ENCODE results near the gene ALOX15B. TPM values are rescaled to one million over a fixed set of nuclear protein-coding genes. Genes with fewer than 3 reads are reported as not detected.

ALOX15B gene
- total RNA-seq, 4 donors from 2014 or later = 0.15 to 1.0 (median 0.69) TPM

DNA sequence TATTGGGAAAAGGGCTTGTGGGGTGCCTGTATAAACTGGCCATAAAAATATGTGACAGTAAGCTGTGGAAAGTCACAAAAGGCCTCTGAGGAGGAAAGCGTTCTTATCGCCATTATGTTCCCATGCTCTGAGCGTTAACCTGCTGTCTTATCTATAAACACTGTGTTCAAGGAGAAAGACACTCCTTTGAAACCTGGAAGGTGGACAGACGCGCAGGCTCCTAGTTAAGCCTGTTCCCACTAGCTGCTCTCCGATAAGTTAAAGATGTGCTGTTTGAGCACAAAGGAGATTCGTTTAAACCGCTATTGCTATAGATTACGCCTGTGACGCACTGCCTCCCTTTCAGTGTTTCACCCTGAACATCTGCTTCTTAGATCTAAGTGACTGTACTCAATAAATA is 43.4 kb downstream of the ALOX15B start:
- H3K27me3 ChIP-seq = peaks cover 19 to 38% (median 32%) of the 10 kb centered on the region in 3 donors
- H3K27ac ChIP-seq = no peak overlapping the region
- no peaks in the 10 kb centered on the region for H3K36me3 ChIP-seq
- peaks cover 4 to 13% of the 10 kb centered on the region in 2 donors for H3K4me1 ChIP-seq
- DNase-seq (no peak), ATAC-seq (no peak)
- in situ Hi-C loops (cut with MboI; ENCODE audit: low sequenced_read_pairs in 4 of 4) (loop anchor here in 3 of 4 donors (25.0 kb wide), 2 partner anchors 205 to 230 kb away; partner anchors contain the start of genes ARHGEF15 (in 2 of the 3), RANGRF (in 1 of the 3) and SLC25A35 (in 1 of the 3)), intact Hi-C loops (cut with DNase I; ENCODE audit: low total_unique reads) (loop anchor here (10.0 kb wide), 1 partner anchor 213 kb away; the partner anchor contains the start of gene SLC25A35)
- no peak for TF ChIP-seq CTCF (IDR thresholded peaks at IDR 0.05 in 4 of 5, conservative IDR thresholded peaks at IDR 0.05 in 1 of 5)
- no peak for TF ChIP-seq POLR2A (IDR thresholded peaks at IDR 0.05)
- H3K4me3 ChIP-seq = no peak overlapping the region
- no peaks in the 10 kb centered on the region for H3K9me3 ChIP-seq

DNA sequence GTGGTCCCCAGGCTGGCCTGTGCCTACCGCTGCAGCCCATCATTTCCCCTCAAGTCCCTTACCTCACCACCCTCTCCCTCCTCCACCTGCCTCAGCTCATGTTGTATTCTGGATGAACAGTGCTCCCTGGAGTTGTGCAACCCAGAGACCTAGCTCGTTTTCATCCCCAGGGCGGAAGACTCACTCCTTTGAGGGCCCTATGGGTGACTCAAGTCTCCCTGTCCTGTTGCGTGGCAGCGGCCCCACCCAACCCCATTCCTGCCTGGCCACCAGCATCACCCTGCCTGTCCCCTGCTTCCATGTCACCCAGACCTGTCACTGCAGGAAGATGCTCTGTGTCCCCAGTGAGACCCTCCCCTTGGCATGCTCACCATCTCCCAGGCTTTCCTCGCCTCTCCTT is 45.4 kb downstream of the ALOX15B start:
- DNase-seq = no peak

DNA sequence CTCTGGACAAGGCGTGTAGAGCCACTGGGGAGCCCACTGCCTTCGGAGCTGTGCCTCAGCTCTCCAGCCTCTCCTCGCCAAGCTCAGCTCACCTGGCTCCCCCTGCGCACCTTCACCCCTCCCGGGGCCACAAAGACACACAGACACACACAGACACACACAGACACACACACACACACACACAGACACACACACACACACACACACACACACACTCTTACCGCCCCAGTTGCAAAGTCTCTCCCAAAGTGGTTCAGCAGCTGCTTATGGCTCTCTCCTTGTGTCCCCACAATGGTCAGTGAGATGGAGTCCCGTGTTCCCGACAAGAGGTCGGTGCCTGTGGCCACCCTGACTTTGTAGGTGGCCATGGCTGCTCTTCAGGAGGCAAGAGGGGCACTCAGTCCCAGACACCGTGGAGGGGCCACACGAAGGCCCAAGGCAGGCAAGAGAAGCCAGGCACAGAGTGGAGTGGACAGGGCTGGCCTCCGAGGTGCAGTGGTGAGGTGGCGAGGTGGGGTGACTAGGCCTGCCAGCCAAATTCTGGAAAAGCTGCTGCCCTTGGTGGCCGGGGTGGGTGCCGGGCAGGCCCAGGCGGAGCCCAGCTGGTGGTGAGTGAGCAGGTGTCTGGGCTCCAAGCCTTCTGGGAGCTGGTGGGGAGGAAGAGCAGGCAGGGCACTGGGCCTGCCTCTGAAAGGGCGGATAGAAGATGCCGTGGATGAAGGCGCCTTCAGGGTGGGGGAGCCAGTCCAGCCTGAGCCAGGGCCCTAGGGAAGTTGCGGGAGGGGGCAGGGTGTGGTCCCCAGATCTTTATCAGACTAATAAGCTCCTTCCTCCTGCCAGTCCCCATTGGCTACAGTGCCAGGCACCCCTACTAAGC is 48.5 kb downstream of the ALOX15B start, which contains the start of gene ALOX12B:
ALOX12B (minus strand) TSS at position 642 of the 877 bp plus-strand sequence; CDS start at position 368, 274 bp downstream.
- in situ Hi-C loops (cut with MboI; ENCODE audit: low sequenced_read_pairs in 4 of 4) (loop anchor here in 3 of 4 donors (25.0 kb wide), 2 partner anchors 200 to 225 kb away; partner anchors contain the start of genes ARHGEF15 (in 2 of the 3), RANGRF (in 1 of the 3) and SLC25A35 (in 1 of the 3)), intact Hi-C loops (cut with DNase I; ENCODE audit: low total_unique reads) (loop anchor here (10.0 kb wide), 1 partner anchor 207 kb away; the partner anchor contains the start of gene SLC25A35)
- Histone ChIP-seq H3K4me1 (no peaks in the 10 kb centered on the region), H3K4me3 (no peak within 1 kb of the TSS), H3K9me3 (no peaks in the 10 kb centered on the region), H3K27me3 (peaks cover 2 to 21% (median 15%) of the 10 kb centered on the region in 3 donors), H3K27ac (no peak within 1 kb of the TSS), H3K36me3 (no peaks in the 10 kb centered on the region)
- ATAC-seq (no peak), DNase-seq (no peak)
- TF ChIP-seq CTCF (IDR thresholded peaks at IDR 0.05 in 4 of 5, conservative IDR thresholded peaks at IDR 0.05 in 1 of 5) = no peak
- no peak for TF ChIP-seq POLR2A (IDR thresholded peaks at IDR 0.05)

More for the DNA sequence above, 45.4 kb downstream of the ALOX15B start:
- no peak overlapping the region for H3K4me3 ChIP-seq
- in situ Hi-C loops (cut with MboI; ENCODE audit: low sequenced_read_pairs in 4 of 4) = loop anchor here in 3 of 4 donors (25.0 kb wide), 2 partner anchors 203 to 228 kb away; partner anchors contain the start of genes ARHGEF15 (in 2 of the 3), RANGRF (in 1 of the 3) and SLC25A35 (in 1 of the 3)
- H3K9me3 ChIP-seq = no peaks in the 10 kb centered on the region
- H3K27me3 ChIP-seq = peaks cover 6 to 23% (median 16%) of the 10 kb centered on the region in 3 donors
- ATAC-seq = no peak
- intact Hi-C loops (cut with DNase I; ENCODE audit: low total_unique reads) = loop anchor here (10.0 kb wide), 1 partner anchor 211 kb away; the partner anchor contains the start of gene SLC25A35
- no peaks in the 10 kb centered on the region for H3K36me3 ChIP-seq
- H3K27ac ChIP-seq = no peak overlapping the region
- H3K4me1 ChIP-seq = peaks cover 4 to 11% of the 10 kb centered on the region in 2 donors
- no peak for TF ChIP-seq POLR2A (IDR thresholded peaks at IDR 0.05)
- TF ChIP-seq CTCF (IDR thresholded peaks at IDR 0.05 in 4 of 5, conservative IDR thresholded peaks at IDR 0.05 in 1 of 5) = no peak

DNA sequence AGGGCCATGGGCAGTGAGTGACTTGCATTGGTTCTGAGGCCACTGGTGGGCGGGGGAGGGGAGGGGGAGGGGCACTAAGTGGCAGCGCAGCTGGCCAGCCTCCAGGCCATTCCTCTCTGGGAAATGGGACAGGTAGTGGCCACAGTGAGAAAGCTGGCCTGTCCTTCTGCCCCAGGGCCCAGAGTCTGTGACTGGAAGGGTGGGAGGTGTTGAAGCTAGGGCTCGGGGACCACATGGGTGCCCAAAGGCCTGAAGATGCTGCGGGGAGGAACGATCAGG is 49.0 kb downstream of the ALOX15B start:
- no peaks in the 10 kb centered on the region for H3K4me1 ChIP-seq
- no peaks in the 10 kb centered on the region for H3K36me3 ChIP-seq
- DNase-seq (no peak), ATAC-seq (no peak)
- H3K9me3 ChIP-seq = no peaks in the 10 kb centered on the region
- TF ChIP-seq POLR2A (IDR thresholded peaks at IDR 0.05) = no peak
- TF ChIP-seq CTCF (IDR thresholded peaks at IDR 0.05 in 4 of 5, conservative IDR thresholded peaks at IDR 0.05 in 1 of 5) = no peak
- in situ Hi-C loops (cut with MboI; ENCODE audit: low sequenced_read_pairs in 4 of 4) = loop anchor here in 3 of 4 donors (25.0 kb wide), 2 partner anchors 199 to 224 kb away; partner anchors contain the start of genes ARHGEF15 (in 2 of the 3), RANGRF (in 1 of the 3) and SLC25A35 (in 1 of the 3)
- H3K27me3 ChIP-seq = peaks cover 6 to 24% (median 15%) of the 10 kb centered on the region in 3 donors
- H3K27ac ChIP-seq = no peak overlapping the region
- intact Hi-C loops (cut with DNase I; ENCODE audit: low total_unique reads) = loop anchor here (10.0 kb wide), 1 partner anchor 207 kb away; the partner anchor contains the start of gene SLC25A35
- no peak overlapping the region for H3K4me3 ChIP-seq

All from gastrocnemius medialis (tissue), 4 donors.